Measurements from ENCODE around the gene CPEB2. TPM values are rescaled to one million over a fixed set of nuclear protein-coding genes. Genes with fewer than 3 reads are reported as not detected.
"Not testable (repeated sequence)": the region's sequence is repeated elsewhere in the genome, so short reads cannot be mapped to it uniquely, and the experiment has no call there.

Gene CPEB2
- total and polyA plus RNA-seq, 2 donors: 13.8 to 18.5 TPM

GRCh38 chr4:15043226-15043625 is 40.9 kb downstream of the CPEB2 start:
- no peak overlapping the region for H3K4me3 ChIP-seq (ENCODE audit: low read depth, low read length)
- H3K27ac ChIP-seq (ENCODE audit: low read depth): no peak overlapping the region
- no peaks in the 10 kb centered on the region for H3K36me3 ChIP-seq (ENCODE audit: insufficient read depth)
- no peaks in the 10 kb centered on the region for H3K4me1 ChIP-seq (ENCODE audit: insufficient read depth)
- WGBS: 81% methylated on average over 3 of the region's 3 CpGs
- DNase-seq (ENCODE audit: extremely low spot score): no peak

GRCh38 chr4:15043922-15044321 is 41.6 kb downstream of the CPEB2 start:
- 45% methylated on average over 1 of the region's 1 CpG for WGBS
- H3K27ac ChIP-seq (ENCODE audit: low read depth): no peak overlapping the region
- no peak for DNase-seq (ENCODE audit: extremely low spot score)
- H3K36me3 ChIP-seq (ENCODE audit: insufficient read depth): no peaks in the 10 kb centered on the region
- no peak overlapping the region for H3K4me3 ChIP-seq (ENCODE audit: low read depth, low read length)
- no peaks in the 10 kb centered on the region for H3K4me1 ChIP-seq (ENCODE audit: insufficient read depth)

- DNase-seq (ENCODE audit: extremely low spot score): no peak
- Histone ChIP-seq H3K4me3 (ENCODE audit: low read depth, low read length) (no peak overlapping the region), H3K27ac (ENCODE audit: low read depth) (no peak overlapping the region), H3K4me1 (ENCODE audit: insufficient read depth) (no peaks in the 10 kb centered on the region), H3K36me3 (ENCODE audit: insufficient read depth) (peaks cover 8% of the 10 kb centered on the region)
- WGBS: 96% methylated on average over 2 of the region's 2 CpGs
These were observed 52.3 kb downstream of the CPEB2 start for GRCh38 chr4:15054541-15054940.

GRCh38 chr4:15060213-15060612 is 57.9 kb downstream of the CPEB2 start:
- no peak overlapping the region for H3K27ac ChIP-seq (ENCODE audit: low read depth)
- H3K4me1 ChIP-seq (ENCODE audit: insufficient read depth): no peaks in the 10 kb centered on the region
- WGBS: 97% methylated on average over 2 of the region's 2 CpGs
- DNase-seq (ENCODE audit: extremely low spot score): no peak
- peaks cover 8% of the 10 kb centered on the region for H3K36me3 ChIP-seq (ENCODE audit: insufficient read depth)
- H3K4me3 ChIP-seq (ENCODE audit: low read depth, low read length): no peak overlapping the region

- no peak overlapping the region for H3K27ac ChIP-seq (ENCODE audit: low read depth)
- no peak overlapping the region for H3K4me3 ChIP-seq (ENCODE audit: low read depth, low read length)
- no peak for DNase-seq (ENCODE audit: extremely low spot score)
- no peaks in the 10 kb centered on the region for H3K4me1 ChIP-seq (ENCODE audit: insufficient read depth)
- 85% methylated on average over 6 of the region's 6 CpGs for WGBS
- H3K36me3 ChIP-seq (ENCODE audit: insufficient read depth): peaks cover 4% of the 10 kb centered on the region
These were observed 61.1 kb downstream of the CPEB2 start for GRCh38 chr4:15063341-15063740.

GRCh38 chr4:15065516-15065915 is 63.2 kb downstream of the CPEB2 start:
- no peak for DNase-seq (ENCODE audit: extremely low spot score)
- no peak overlapping the region for H3K27ac ChIP-seq (ENCODE audit: low read depth)
- 83% methylated on average over 5 of the region's 5 CpGs for WGBS
- no peak overlapping the region for H3K4me3 ChIP-seq (ENCODE audit: low read depth, low read length)
- H3K36me3 ChIP-seq (ENCODE audit: insufficient read depth): no peaks in the 10 kb centered on the region
- no peaks in the 10 kb centered on the region for H3K4me1 ChIP-seq (ENCODE audit: insufficient read depth)

- WGBS: 87% methylated on average over 7 of the region's 7 CpGs
- Histone ChIP-seq H3K36me3 (ENCODE audit: insufficient read depth) (no peaks in the 10 kb centered on the region), H3K27ac (ENCODE audit: low read depth) (no peak overlapping the region), H3K4me1 (ENCODE audit: insufficient read depth) (no peaks in the 10 kb centered on the region), H3K4me3 (ENCODE audit: low read depth, low read length) (no peak overlapping the region)
- no peak for DNase-seq (ENCODE audit: extremely low spot score)
These were observed 63.9 kb downstream of the CPEB2 start for GRCh38 chr4:15066140-15066539.

GRCh38 chr4:15068298-15068697 is 66.0 kb downstream of the CPEB2 start:
- H3K4me3 ChIP-seq (ENCODE audit: low read depth, low read length): no peak overlapping the region
- H3K4me1 ChIP-seq (ENCODE audit: insufficient read depth): no peaks in the 10 kb centered on the region
- H3K36me3 ChIP-seq (ENCODE audit: insufficient read depth): peaks cover 1% of the 10 kb centered on the region
- no peak for DNase-seq (ENCODE audit: extremely low spot score)
- over 99% methylated on average over 1 of the region's 1 CpG for WGBS
- no peak overlapping the region for H3K27ac ChIP-seq (ENCODE audit: low read depth)

- no peak for DNase-seq (ENCODE audit: extremely low spot score)
- Histone ChIP-seq H3K4me3 (ENCODE audit: low read depth, low read length) (no peak overlapping the region), H3K27ac (ENCODE audit: low read depth) (no peak overlapping the region), H3K36me3 (ENCODE audit: insufficient read depth) (peaks cover 1% of the 10 kb centered on the region), H3K4me1 (ENCODE audit: insufficient read depth) (no peaks in the 10 kb centered on the region)
These were observed 73.6 kb downstream of the CPEB2 start for GRCh38 chr4:15075875-15076274.

- no peak overlapping the region for H3K27ac ChIP-seq (ENCODE audit: low read depth)
- H3K4me1 ChIP-seq (ENCODE audit: insufficient read depth): no peaks in the 10 kb centered on the region
- no peaks in the 10 kb centered on the region for H3K36me3 ChIP-seq (ENCODE audit: insufficient read depth)
- DNase-seq (ENCODE audit: extremely low spot score): no peak
- 78% methylated on average over 2 of the region's 2 CpGs for whole genome bisulfite sequencing
- no peak overlapping the region for H3K4me3 ChIP-seq (ENCODE audit: low read depth, low read length)
These were observed 75.7 kb downstream of the CPEB2 start for GRCh38 chr4:15077969-15078368.

GRCh38 chr4:15078682-15079642 is 76.7 kb downstream of the CPEB2 start:
- DNase-seq (ENCODE audit: extremely low spot score): no peak
- H3K36me3 ChIP-seq (ENCODE audit: insufficient read depth): no peaks in the 10 kb centered on the region
- no peak overlapping the region for H3K4me3 ChIP-seq (ENCODE audit: low read depth, low read length)
- no peaks in the 10 kb centered on the region for H3K4me1 ChIP-seq (ENCODE audit: insufficient read depth)
- WGBS: 70% methylated on average over 8 of the region's 8 CpGs
- H3K27ac ChIP-seq (ENCODE audit: low read depth): no peak overlapping the region

- Histone ChIP-seq H3K4me3 (ENCODE audit: low read depth, low read length) (no peak overlapping the region), H3K27ac (ENCODE audit: low read depth) (no peak overlapping the region), H3K36me3 (ENCODE audit: insufficient read depth) (no peaks in the 10 kb centered on the region), H3K4me1 (ENCODE audit: insufficient read depth) (no peaks in the 10 kb centered on the region)
- 37% methylated on average over 1 of the region's 1 CpG for WGBS
- DNase-seq (ENCODE audit: extremely low spot score): no peak
These were observed 82.5 kb downstream of the CPEB2 start for GRCh38 chr4:15084780-15085179.

- not testable (repeated sequence) for H3K27ac ChIP-seq (ENCODE audit: low read depth); H3K4me1 ChIP-seq (ENCODE audit: insufficient read depth); DNase-seq (ENCODE audit: extremely low spot score); H3K36me3 ChIP-seq (ENCODE audit: insufficient read depth); H3K4me3 ChIP-seq (ENCODE audit: low read depth, low read length)
- WGBS: 72% methylated on average over 3 of the region's 3 CpGs
These were observed 83.5 kb downstream of the CPEB2 start for GRCh38 chr4:15085762-15086161.

GRCh38 chr4:15086259-15086658 is 84.0 kb downstream of the CPEB2 start:
- not testable (repeated sequence) for H3K27ac ChIP-seq (ENCODE audit: low read depth); H3K36me3 ChIP-seq (ENCODE audit: insufficient read depth); H3K4me3 ChIP-seq (ENCODE audit: low read depth, low read length); H3K4me1 ChIP-seq (ENCODE audit: insufficient read depth); DNase-seq (ENCODE audit: extremely low spot score)
- 94% methylated on average over 2 of the region's 2 CpGs for WGBS

Data from urinary bladder (tissue), 4 donors.